ENCODE measurements around the gene PLCB2. TPM values are rescaled to one million over a fixed set of nuclear protein-coding genes. Genes with fewer than 3 reads are reported as not detected.

PLCB2 gene
- total RNA-seq, 1 experiment from 2014 or later, result 7.4 TPM

DNA sequence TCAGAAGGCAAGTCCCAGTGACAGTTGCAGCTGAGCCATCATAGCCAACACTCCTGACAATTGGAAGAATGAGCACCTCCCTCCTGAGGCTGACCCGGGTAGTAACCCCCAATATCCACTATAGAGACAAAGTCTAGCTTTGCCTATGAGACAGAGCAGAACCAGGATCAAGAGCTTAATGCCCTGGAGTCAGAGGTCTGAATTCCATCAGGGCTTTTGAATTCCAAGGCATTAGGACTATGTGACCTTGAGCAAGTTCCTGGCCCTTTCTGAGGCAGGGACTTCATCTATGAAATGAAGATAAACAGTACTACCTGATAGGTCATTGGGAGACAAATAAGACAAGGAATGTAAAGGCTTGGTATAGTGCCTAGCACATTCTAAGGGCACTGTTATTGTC is 12.7 kb upstream of the PLCB2 start:
- H2BK5ac ChIP-seq (ENCODE audit: insufficient read length, low read length), result no peak overlapping the region
- H2BK20ac ChIP-seq (ENCODE audit: low read depth, low read length, poor library complexity, severe bottlenecking), result no peak overlapping the region
- no peak overlapping the region for H2BK120ac ChIP-seq (ENCODE audit: low read depth, low read length, poor library complexity, severe bottlenecking)
- TF ChIP-seq, protein P1, sequence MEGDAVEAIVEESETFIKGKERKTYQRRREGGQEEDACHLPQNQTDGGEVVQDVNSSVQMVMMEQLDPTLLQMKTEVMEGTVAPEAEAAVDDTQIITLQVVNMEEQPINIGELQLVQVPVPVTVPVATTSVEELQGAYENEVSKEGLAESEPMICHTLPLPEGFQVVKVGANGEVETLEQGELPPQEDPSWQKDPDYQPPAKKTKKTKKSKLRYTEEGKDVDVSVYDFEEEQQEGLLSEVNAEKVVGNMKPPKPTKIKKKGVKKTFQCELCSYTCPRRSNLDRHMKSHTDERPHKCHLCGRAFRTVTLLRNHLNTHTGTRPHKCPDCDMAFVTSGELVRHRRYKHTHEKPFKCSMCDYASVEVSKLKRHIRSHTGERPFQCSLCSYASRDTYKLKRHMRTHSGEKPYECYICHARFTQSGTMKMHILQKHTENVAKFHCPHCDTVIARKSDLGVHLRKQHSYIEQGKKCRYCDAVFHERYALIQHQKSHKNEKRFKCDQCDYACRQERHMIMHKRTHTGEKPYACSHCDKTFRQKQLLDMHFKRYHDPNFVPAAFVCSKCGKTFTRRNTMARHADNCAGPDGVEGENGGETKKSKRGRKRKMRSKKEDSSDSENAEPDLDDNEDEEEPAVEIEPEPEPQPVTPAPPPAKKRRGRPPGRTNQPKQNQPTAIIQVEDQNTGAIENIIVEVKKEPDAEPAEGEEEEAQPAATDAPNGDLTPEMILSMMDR (conservative IDR thresholded peaks at IDR 0.05), result no peak
- no peak overlapping the region for H3K18ac ChIP-seq (ENCODE audit: insufficient read length, low read depth, low read length)
- no peaks in the 10 kb centered on the region for H4K20me1 ChIP-seq (ENCODE audit: control insufficient read depth, insufficient read depth, insufficient read length)
- no peak overlapping the region for H3K27ac Mint-ChIP-seq
- H3K27ac ChIP-seq (ENCODE audit: insufficient read length, low read depth, low read length), result no peak overlapping the region
- no peak overlapping the region for H3K23ac ChIP-seq (ENCODE audit: insufficient read length, low read depth, low read length)
- H3K9me3 Mint-ChIP-seq, result peaks cover 0 to 6% of the 10 kb centered on the region in 2 experiments; a peak in 1 of 5 replicates
- no peaks in the 10 kb centered on the region; the same call in 1 of the 2 replicates for H3K27me3 ChIP-seq (ENCODE audit: insufficient read depth, low read length)
- H3K79me2 ChIP-seq (ENCODE audit: insufficient read depth, low read length), result no peaks in the 10 kb centered on the region
- no peak overlapping the region for H3T11ph ChIP-seq (ENCODE audit: low read length)
- no peak overlapping the region for H3K9ac ChIP-seq (ENCODE audit: extremely low read depth, insufficient read length, low read length)
- no peak overlapping the region for H3K56ac ChIP-seq (ENCODE audit: insufficient read length, low read depth, low read length)
- no peak overlapping the region for H2BK15ac ChIP-seq (ENCODE audit: low read depth, low read length)
- H3K4me1 Mint-ChIP-seq, result peaks cover 25 to 28% of the 10 kb centered on the region in 2 experiments
- H3K4me3 Mint-ChIP-seq, result no peak overlapping the region
- WGBS (ENCODE audit: extremely low coverage, insufficient read length, low lambda C conversion rate), result no CpG with 5 or more reads among the region's 1 CpG
- no peak overlapping the region for H2AK5ac ChIP-seq (ENCODE audit: insufficient read length, low read length)
- H3K27me3 Mint-ChIP-seq (ENCODE audit: low read depth), result peaks cover 43% of the 10 kb centered on the region
- no peak overlapping the region for H2BK12ac ChIP-seq (ENCODE audit: insufficient read length, low read depth, low read length)
- peaks cover 0 to 5% (median 0%) of the 10 kb centered on the region in 3 experiments; a peak in 2 of 7 replicates for H3K36me3 Mint-ChIP-seq (ENCODE audit: insufficient read depth in 1 of 3, low read depth in 3 of 3)
- H3K79me1 ChIP-seq (ENCODE audit: insufficient read depth, low read depth, low read length, poor library complexity, severe bottlenecking), result no peaks in the 10 kb centered on the region
- H3K4ac ChIP-seq (ENCODE audit: low read depth, low read length), result no peak overlapping the region
- no peak overlapping the region for H2AFZ ChIP-seq (ENCODE audit: low read length)
- H3K14ac ChIP-seq (ENCODE audit: insufficient read depth, low read length), result no peak overlapping the region
- no peaks in the 10 kb centered on the region for H3K9me3 ChIP-seq (ENCODE audit: control insufficient read depth, low read depth, low read length)
- DNase-seq, result no peak
- H3K4me2 ChIP-seq (ENCODE audit: insufficient read depth, insufficient read length, low read length), result no peak overlapping the region
- H3K4me1 ChIP-seq (ENCODE audit: insufficient read depth, low read length), result 0 out of 2 replicates have a peak, but pooled peaks cover 4% of the 10 kb centered on the region
- H4K91ac ChIP-seq (ENCODE audit: insufficient read length, low read depth, low read length), result no peak overlapping the region
- H4K5ac ChIP-seq (ENCODE audit: insufficient read length, low read depth, low read length), result no peak overlapping the region
- H4K8ac ChIP-seq (replicated peaks; ENCODE audit: insufficient read length, low read depth, low read length), result no peak overlapping the region
- H3K23me2 ChIP-seq (ENCODE audit: insufficient read length, low read depth, low read length, poor library complexity, severe bottlenecking), result peaks cover 10% of the 10 kb centered on the region

Data from H9 (cell line).